Choroid plexus epithelial cell (primary cell): Measurements from ENCODE around the gene ZNRF2.

Experiments
- DNase-seq: peaks from one replicate; pipeline ENCODE4 v3.0.0-alpha.2; 2010; ENCODE audit warnings: low read depth
- H3K4me3 ChIP-seq: 2 replicates; pipeline ENCODE4 v1.5.1; 2011; ENCODE audit warnings: low read depth, mild to moderate bottlenecking, control low read depth, low read length, moderate library complexity
- CTCF ChIP-seq: conservative IDR thresholded peaks from 2 replicates; pipeline ENCODE4 v1.5.1; 2011; ENCODE audit warnings: low read depth, mild to moderate bottlenecking, control low read depth, inconsistent platforms, low read length, moderate library complexity

ZNRF2 gene

GRCh38 chr7:30309842-30310435 is 25.5 kb downstream of the ZNRF2 start:
- DNase-seq = no peak
- H3K4me3 ChIP-seq = no peak overlapping the region
- TF ChIP-seq CTCF = no peak

DNA sequence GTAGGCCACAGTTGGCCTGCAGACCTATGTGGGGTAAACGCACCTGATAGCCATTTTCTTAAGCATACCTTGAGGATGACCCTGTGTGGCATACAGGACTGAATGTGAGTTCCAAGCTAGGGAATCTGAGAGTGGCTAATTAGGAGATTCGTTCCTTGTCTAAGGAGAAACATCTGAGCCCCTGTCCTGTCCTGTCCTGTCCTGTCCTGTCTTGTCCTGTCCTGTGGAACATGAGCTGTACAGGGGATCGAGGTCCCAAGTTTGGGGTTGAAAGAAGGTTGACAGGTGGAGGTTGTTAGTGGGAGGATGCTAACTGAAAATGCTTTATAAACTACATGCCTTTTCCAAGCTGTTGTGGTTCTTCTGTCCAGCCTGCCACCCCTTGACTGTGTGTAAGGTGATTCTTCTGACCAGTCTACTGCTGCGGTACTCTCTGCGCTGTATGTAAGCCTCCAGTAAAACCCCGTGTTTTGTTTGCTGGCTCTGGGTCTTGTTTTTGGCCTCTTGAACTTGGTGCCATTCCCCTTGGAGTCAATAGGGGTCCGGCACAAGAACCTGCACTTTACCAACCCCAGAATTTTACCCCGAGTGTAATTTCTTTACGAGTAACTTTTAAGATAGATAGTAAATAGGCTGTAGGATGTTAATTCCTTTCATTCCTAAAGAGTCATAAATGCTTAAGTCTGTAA is 26.4 kb downstream of the ZNRF2 start:
- no peak overlapping the region for H3K4me3 ChIP-seq
- DNase-seq = no peak
- no peak for TF ChIP-seq CTCF

DNA sequence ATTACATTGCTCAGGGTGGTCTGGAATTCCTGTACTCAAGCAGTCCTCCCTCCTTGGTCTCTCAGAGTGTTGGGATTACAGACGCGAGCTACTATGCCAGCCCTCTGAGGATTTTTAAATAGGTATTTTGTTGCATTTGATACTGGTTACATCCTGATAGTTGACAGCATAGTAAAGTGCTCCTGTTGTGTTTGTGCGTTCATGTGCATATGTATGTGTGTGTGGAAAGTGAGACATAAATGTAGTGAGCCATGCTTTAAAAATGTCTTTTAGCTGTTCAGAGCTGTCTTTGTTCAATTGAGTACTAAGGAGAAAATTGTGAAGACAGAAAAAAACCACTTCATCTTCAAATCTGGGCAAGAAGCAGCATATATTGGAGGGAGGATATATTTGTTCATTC is 27.8 kb downstream of the ZNRF2 start:
- no peak for DNase-seq
- TF ChIP-seq CTCF = no peak
- no peak overlapping the region for H3K4me3 ChIP-seq

- TF ChIP-seq CTCF = no peak
- H3K4me3 ChIP-seq = no peak overlapping the region
Observed at GRCh38 chr7:30313348-30313747, 29.0 kb downstream of the ZNRF2 start.

DNA sequence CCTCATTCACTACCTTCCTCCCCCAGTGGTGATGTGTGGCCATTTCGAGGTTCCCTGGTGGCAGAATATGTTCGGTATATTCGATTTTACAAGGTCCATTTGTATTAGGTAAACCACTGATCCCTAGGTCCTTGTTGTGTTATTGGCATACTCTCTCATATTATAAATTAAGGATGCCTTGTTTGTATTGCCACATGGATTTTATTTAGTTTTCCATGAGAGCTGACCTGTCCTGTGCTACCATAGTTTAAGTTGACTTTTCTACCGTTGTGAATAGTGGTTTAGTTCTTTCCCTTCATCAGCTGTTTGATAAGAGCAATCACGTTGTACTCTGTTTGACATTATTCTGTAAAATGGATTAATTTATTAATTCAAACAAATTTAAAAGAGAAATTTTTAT is 29.4 kb downstream of the ZNRF2 start:
- no peak overlapping the region for H3K4me3 ChIP-seq
- TF ChIP-seq CTCF = no peak
- no peak for DNase-seq

More at GRCh38 chr7:30313348-30313747, 29.0 kb downstream of the ZNRF2 start:
- DNase-seq = no peak

- TF ChIP-seq CTCF = no peak
- H3K4me3 ChIP-seq = no peak overlapping the region
- no peak for DNase-seq
Observed at GRCh38 chr7:30315589-30315988, 31.2 kb downstream of the ZNRF2 start.

DNA sequence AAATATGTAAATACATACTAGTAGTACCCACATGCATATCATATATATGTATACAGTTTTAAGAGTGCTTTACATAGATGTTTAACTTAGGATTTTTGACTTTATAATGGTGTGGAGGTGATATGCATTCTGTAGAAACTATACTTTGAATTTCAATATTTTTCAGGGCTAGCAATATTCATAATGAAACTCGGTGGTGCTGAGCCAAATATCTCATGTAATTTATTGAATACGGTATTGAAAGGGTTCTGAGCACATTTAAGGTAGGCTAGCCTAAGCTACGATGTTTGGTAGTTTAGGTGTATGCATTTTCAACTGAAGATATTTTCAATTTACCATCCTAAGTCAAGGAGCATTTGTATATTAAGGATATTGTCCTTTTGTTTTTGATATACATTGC is 36.0 kb downstream of the ZNRF2 start:
- no peak overlapping the region for H3K4me3 ChIP-seq
- no peak for TF ChIP-seq CTCF

More for the DNA sequence above, 36.0 kb downstream of the ZNRF2 start:
- DNase-seq = no peak
